OCI-LY3 (cell line): ENCODE data around the gene HDAC4.

Experiments
- H2AFZ ChIP-seq: fragments of 200-600, 300-600 bp; shearing (Covaris generic); 2 replicates; pipeline ENCODE4 v1.6.0; 2014; ENCODE audit warnings: antibody characterized with exemption, low read depth, low read length
- H3K27ac ChIP-seq: fragments of 200-600, 300-600 bp; sonication (generic); 2 replicates; pipeline ENCODE4 v1.5.1; 2014; ENCODE audit warnings: mild to moderate bottlenecking, low read length, moderate library complexity, mixed read lengths
- H3K27me3 ChIP-seq: fragments of 200-600, 300-600 bp; sonication (generic); 2 replicates; pipeline ENCODE4 v1.6.1; 2014; ENCODE audit warnings: low read depth, low read length, mixed read lengths
- H3K36me3 ChIP-seq: fragments of 200-600, 300-600 bp; sonication (generic); replicated peaks from 2 replicates; pipeline ENCODE3; 2014; ENCODE audit warnings: low read depth, low read length, mixed read lengths
- H3K4me1 ChIP-seq: fragments of 300-600, 200-600 bp; sonication (generic); 2 replicates; pipeline ENCODE4 v1.6.1; 2014; ENCODE audit warnings: low read length, mixed read lengths
- H3K4me2 ChIP-seq: fragments of 200-600, 300-600 bp; sonication (generic); 2 replicates; pipeline ENCODE4 v1.6.1; 2014; ENCODE audit warnings: low read length, mixed read lengths
- H3K4me3 ChIP-seq: fragments of 300-600, 200-600 bp; sonication (generic); 2 replicates; pipeline ENCODE4 v1.5.1; 2014; ENCODE audit warnings: antibody characterized with exemption, mild to moderate bottlenecking, low read length, moderate library complexity
- H3K79me2 ChIP-seq: fragments of 300-600, 200-600 bp; shearing (Covaris generic); 2 replicates; pipeline ENCODE4 v1.6.1; 2014; ENCODE audit warnings: mild to moderate bottlenecking, low read length, mixed read lengths
- H3K9ac ChIP-seq: fragments of 300-600, 200-600 bp; shearing (Covaris generic); 2 replicates; pipeline ENCODE4 v1.6.0; 2014; ENCODE audit warnings: mild to moderate bottlenecking, low read length, moderate library complexity
- H3K9me3 ChIP-seq: fragments of 200-600, 300-600 bp; shearing (Covaris generic); 2 replicates; pipeline ENCODE4 v1.6.1; 2014; ENCODE audit warnings: low read length, mixed read lengths; ENCODE audit not compliant: insufficient read depth
- H4K20me1 ChIP-seq: fragments of 200-600, 300-600 bp; sonication (generic); 2 replicates; pipeline ENCODE4 v1.6.1; 2016; ENCODE audit warnings: low read length, mixed read lengths; ENCODE audit not compliant: insufficient read depth
- EZH2phosphoT487 ChIP-seq: fragments of 200-600 bp; shearing (Covaris generic); IDR thresholded peaks from 2 replicates; pipeline ENCODE4 v1.6.1; 2018; ENCODE audit warnings: antibody characterized with exemption, mixed run types, low read depth
- TF ChIP-seq, protein P1 (sequence below): fragments of 200-600, 300-600 bp; sonication (generic); IDR thresholded peaks from 2 replicates; pipeline ENCODE4 v1.5.1; 2014; ENCODE audit warnings: antibody characterized with exemption, low read length, low read depth

Gene HDAC4

DNA sequence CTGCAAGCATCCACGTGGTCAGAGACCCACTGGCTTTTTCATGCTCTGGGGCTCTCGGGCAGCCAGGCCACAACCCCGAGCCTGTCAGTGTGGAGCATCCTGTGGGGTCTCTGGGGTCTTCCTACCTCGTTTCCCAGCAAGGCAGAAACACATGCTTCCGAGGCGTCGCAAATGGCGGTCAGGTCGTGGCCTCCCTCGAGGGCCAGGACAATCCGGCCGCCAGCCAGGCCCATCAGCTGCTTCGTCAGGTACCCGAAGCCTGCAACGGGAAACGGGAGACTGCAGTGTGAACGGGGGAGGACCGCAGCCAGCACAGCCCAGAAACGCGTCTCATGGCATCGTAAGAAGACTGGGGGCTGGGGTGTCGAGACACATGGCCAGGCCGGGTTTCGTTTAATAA is 334.2 kb downstream of the HDAC4 start:
- H3K79me2 ChIP-seq = no peaks in the 10 kb centered on the region
- H2AFZ ChIP-seq = no peak overlapping the region
- H3K4me1 ChIP-seq = no peaks in the 10 kb centered on the region
- H3K9me3 ChIP-seq = no peaks in the 10 kb centered on the region
- H3K4me2 ChIP-seq = no peak overlapping the region
- no peaks in the 10 kb centered on the region for H3K27me3 ChIP-seq
- H3K27ac ChIP-seq = no peak overlapping the region
- H3K36me3 ChIP-seq = no peaks in the 10 kb centered on the region
- H3K4me3 ChIP-seq = no peak overlapping the region
- no peak overlapping the region for H3K9ac ChIP-seq
- TF ChIP-seq EZH2phosphoT487 = no peak
- TF ChIP-seq, protein P1, sequence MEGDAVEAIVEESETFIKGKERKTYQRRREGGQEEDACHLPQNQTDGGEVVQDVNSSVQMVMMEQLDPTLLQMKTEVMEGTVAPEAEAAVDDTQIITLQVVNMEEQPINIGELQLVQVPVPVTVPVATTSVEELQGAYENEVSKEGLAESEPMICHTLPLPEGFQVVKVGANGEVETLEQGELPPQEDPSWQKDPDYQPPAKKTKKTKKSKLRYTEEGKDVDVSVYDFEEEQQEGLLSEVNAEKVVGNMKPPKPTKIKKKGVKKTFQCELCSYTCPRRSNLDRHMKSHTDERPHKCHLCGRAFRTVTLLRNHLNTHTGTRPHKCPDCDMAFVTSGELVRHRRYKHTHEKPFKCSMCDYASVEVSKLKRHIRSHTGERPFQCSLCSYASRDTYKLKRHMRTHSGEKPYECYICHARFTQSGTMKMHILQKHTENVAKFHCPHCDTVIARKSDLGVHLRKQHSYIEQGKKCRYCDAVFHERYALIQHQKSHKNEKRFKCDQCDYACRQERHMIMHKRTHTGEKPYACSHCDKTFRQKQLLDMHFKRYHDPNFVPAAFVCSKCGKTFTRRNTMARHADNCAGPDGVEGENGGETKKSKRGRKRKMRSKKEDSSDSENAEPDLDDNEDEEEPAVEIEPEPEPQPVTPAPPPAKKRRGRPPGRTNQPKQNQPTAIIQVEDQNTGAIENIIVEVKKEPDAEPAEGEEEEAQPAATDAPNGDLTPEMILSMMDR = no peak
- no peaks in the 10 kb centered on the region for H4K20me1 ChIP-seq

GRCh38 chr2:239065962-239066361 is 334.9 kb downstream of the HDAC4 start:
- Histone ChIP-seq H3K9me3 (no peaks in the 10 kb centered on the region), H3K4me1 (no peaks in the 10 kb centered on the region), H2AFZ (no peak overlapping the region), H4K20me1 (no peaks in the 10 kb centered on the region), H3K36me3 (no peaks in the 10 kb centered on the region), H3K4me2 (no peak overlapping the region), H3K27ac (no peak overlapping the region), H3K4me3 (no peak overlapping the region), H3K79me2 (no peaks in the 10 kb centered on the region), H3K27me3 (no peaks in the 10 kb centered on the region), H3K9ac (no peak overlapping the region)
- TF ChIP-seq EZH2phosphoT487 = no peak
- TF ChIP-seq, protein P1 = no peak

DNA sequence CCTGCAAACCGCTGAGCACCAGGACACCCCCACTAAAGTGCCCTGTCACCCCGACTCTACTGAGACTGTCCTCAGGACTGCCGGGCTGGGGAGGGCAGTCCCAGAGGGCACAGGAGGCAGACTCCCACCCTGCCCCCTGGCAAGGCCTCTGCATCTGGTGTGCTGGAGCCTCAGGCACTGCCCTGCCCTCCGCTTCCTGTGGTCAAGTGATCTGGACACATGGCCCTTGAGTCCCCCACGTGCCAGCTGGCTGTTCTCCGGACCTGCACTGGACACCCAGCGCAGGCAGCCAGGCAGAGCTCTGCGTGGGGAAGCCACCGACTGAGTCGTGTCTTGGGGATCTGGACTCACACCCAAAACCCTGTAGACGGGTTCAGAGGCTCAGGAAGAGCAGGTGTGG is 335.3 kb downstream of the HDAC4 start:
- no peak overlapping the region for H3K9ac ChIP-seq
- H3K4me1 ChIP-seq = no peaks in the 10 kb centered on the region
- no peak overlapping the region for H2AFZ ChIP-seq
- no peaks in the 10 kb centered on the region for H3K27me3 ChIP-seq
- TF ChIP-seq EZH2phosphoT487 = no peak
- TF ChIP-seq, protein P1 = no peak
- no peaks in the 10 kb centered on the region for H4K20me1 ChIP-seq
- H3K36me3 ChIP-seq = no peaks in the 10 kb centered on the region
- no peaks in the 10 kb centered on the region for H3K79me2 ChIP-seq
- H3K4me3 ChIP-seq = no peak overlapping the region
- H3K9me3 ChIP-seq = no peaks in the 10 kb centered on the region
- no peak overlapping the region for H3K27ac ChIP-seq
- no peak overlapping the region for H3K4me2 ChIP-seq

GRCh38 chr2:239064891-239065290 is 335.9 kb downstream of the HDAC4 start:
- Histone ChIP-seq H3K9me3 (no peaks in the 10 kb centered on the region), H3K27me3 (no peaks in the 10 kb centered on the region), H4K20me1 (no peaks in the 10 kb centered on the region), H3K4me1 (no peaks in the 10 kb centered on the region), H3K4me3 (no peak overlapping the region), H3K79me2 (no peaks in the 10 kb centered on the region), H3K36me3 (no peaks in the 10 kb centered on the region), H3K9ac (no peak overlapping the region), H2AFZ (no peak overlapping the region), H3K27ac (no peak overlapping the region), H3K4me2 (no peak overlapping the region)
- TF ChIP-seq, protein P1 = no peak
- TF ChIP-seq EZH2phosphoT487 = no peak
